ENCODE results near the gene HSPBP1. TPM values are rescaled to one million over a fixed set of nuclear protein-coding genes. Genes with fewer than 3 reads are reported as not detected.

HSPBP1 gene
- total RNA-seq, 1 experiment from 2014 or later, result 83.4 TPM

GRCh38 chr19:55223291-55224037 is 56.4 kb downstream of the HSPBP1 start:
- DNase-seq (ENCODE audit: low spot score), result no peak
- ChIA-PET CTCF (no interaction called here), POLR2A (ENCODE audit: low non-redundant PET) (no interaction called here)
- no TSS peak for BruUV-seq (replicated peaks)
- no peak for TF ChIP-seq EZH2 (IDR thresholded peaks at IDR 0.05; ENCODE audit: borderline replicate concordance, low read depth, low read length, poor library complexity, severe bottlenecking)
- TF ChIP-seq, protein P1, sequence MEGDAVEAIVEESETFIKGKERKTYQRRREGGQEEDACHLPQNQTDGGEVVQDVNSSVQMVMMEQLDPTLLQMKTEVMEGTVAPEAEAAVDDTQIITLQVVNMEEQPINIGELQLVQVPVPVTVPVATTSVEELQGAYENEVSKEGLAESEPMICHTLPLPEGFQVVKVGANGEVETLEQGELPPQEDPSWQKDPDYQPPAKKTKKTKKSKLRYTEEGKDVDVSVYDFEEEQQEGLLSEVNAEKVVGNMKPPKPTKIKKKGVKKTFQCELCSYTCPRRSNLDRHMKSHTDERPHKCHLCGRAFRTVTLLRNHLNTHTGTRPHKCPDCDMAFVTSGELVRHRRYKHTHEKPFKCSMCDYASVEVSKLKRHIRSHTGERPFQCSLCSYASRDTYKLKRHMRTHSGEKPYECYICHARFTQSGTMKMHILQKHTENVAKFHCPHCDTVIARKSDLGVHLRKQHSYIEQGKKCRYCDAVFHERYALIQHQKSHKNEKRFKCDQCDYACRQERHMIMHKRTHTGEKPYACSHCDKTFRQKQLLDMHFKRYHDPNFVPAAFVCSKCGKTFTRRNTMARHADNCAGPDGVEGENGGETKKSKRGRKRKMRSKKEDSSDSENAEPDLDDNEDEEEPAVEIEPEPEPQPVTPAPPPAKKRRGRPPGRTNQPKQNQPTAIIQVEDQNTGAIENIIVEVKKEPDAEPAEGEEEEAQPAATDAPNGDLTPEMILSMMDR (conservative IDR thresholded peaks at IDR 0.05; ENCODE audit: low read depth, low read length), result no peak
- intact Hi-C loops (cut with micrococcal nuclease; ENCODE audit: unreplicated experiment), result no loop called here
- H3K4me1 ChIP-seq (ENCODE audit: insufficient read depth, low read length, poor library complexity, severe bottlenecking), result no peaks in the 10 kb centered on the region
- H3K27me3 ChIP-seq (replicated peaks; ENCODE audit: insufficient read depth, low read depth, low read length, poor library complexity), result no peaks in the 10 kb centered on the region
- H3K9me3 ChIP-seq (ENCODE audit: low read depth, low read length, poor library complexity, severe bottlenecking), result no peaks in the 10 kb centered on the region
- no peak overlapping the region for H3K4me3 ChIP-seq (ENCODE audit: low read depth, low read length, poor library complexity, severe bottlenecking)
- H3K36me3 ChIP-seq (ENCODE audit: insufficient read depth, low read length, poor library complexity, severe bottlenecking), result no peaks in the 10 kb centered on the region
- no peak overlapping the region for H3K27ac ChIP-seq (ENCODE audit: low read depth, low read length, poor library complexity, severe bottlenecking)

DNA sequence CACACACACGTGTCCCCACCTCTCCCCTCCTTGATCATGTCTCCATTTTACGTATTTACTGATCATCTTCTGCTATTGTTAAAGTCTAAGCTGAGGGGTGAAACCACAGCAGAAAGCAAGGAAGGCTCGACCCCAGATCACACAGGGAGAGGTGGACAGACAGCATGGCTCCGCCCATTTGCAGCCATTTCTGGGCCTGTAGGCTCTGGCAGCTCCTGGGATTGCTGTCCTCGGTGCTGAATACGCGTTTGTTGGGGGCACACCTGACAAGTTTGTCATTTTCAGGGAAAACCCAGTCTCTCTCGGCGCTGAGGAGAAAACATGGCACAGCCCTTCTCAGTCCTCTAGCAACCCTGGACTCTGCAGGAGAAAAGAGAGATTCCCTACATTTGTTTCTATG is 59.4 kb downstream of the HSPBP1 start:
- no peak for DNase-seq (ENCODE audit: low spot score)
- intact Hi-C loops (cut with micrococcal nuclease; ENCODE audit: unreplicated experiment), result no loop called here
- Histone ChIP-seq H3K27ac (ENCODE audit: low read depth, low read length, poor library complexity, severe bottlenecking) (no peak overlapping the region), H3K4me1 (ENCODE audit: insufficient read depth, low read length, poor library complexity, severe bottlenecking) (peaks cover 3% of the 10 kb centered on the region), H3K36me3 (ENCODE audit: insufficient read depth, low read length, poor library complexity, severe bottlenecking) (no peaks in the 10 kb centered on the region), H3K4me3 (ENCODE audit: low read depth, low read length, poor library complexity, severe bottlenecking) (no peak overlapping the region), H3K9me3 (ENCODE audit: low read depth, low read length, poor library complexity, severe bottlenecking) (no peaks in the 10 kb centered on the region), H3K27me3 (replicated peaks; ENCODE audit: insufficient read depth, low read depth, low read length, poor library complexity) (no peaks in the 10 kb centered on the region)
- no peak for TF ChIP-seq EZH2 (IDR thresholded peaks at IDR 0.05; ENCODE audit: borderline replicate concordance, low read depth, low read length, poor library complexity, severe bottlenecking)
- TF ChIP-seq, protein P1 (conservative IDR thresholded peaks at IDR 0.05; ENCODE audit: low read depth, low read length), result no peak
- CTCF ChIA-PET, result no interaction called here
- POLR2A ChIA-PET (ENCODE audit: low non-redundant PET), result no interaction called here
- BruUV-seq (replicated peaks), result no TSS peak

DNA sequence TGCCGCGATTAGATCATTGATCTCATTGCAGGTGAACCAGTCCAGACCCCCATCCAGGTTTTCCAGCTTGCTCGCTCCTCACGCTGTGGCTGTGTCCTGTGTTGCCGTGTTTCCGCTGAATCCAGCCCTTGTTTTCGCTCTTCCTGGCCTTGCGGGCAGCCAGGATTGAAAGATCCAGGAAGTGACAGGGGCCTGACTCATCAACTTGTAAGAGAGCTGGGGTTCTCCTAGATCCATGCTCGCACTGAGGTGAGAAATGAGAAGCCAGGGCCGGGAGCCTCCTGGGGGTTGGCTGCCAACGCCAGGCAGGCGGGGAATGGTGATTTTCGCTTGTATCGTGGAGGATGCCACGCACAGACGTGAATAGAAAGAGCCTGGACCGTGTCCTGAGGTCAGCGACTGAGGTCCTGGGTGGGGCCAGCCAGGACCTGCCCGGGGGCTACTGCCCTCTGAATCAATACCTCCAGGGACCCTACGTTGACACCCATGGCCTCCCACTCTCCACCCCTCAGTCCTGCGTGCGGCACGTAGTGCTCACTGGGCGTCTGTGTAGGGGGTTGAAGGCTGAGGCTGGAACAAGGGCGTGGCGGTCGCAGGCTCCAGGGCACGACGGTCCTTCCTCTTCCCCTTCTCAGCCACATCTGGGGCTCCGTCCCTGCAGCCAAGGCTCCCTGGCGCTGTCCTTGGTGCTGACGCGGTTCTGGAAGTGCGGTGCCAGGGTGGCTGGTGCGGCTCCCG is 63.3 kb downstream of the HSPBP1 start:
- H3K9me3 ChIP-seq (ENCODE audit: low read depth, low read length, poor library complexity, severe bottlenecking), result no peaks in the 10 kb centered on the region
- ChIA-PET CTCF (interaction anchor here (0.7 to 1.0 kb wide), 2 partner anchors 76 to 85 kb away, joined by 3 to 4 read pairs; no protein-coding TSS in a partner anchor), POLR2A (ENCODE audit: low non-redundant PET) (interaction anchor here (0.8 kb wide), 1 partner anchor 62 kb away, joined by 3 read pairs; no protein-coding TSS in a partner anchor)
- H3K4me1 ChIP-seq (ENCODE audit: insufficient read depth, low read length, poor library complexity, severe bottlenecking), result peaks cover 3% of the 10 kb centered on the region
- H3K27me3 ChIP-seq (replicated peaks; ENCODE audit: insufficient read depth, low read depth, low read length, poor library complexity), result no peaks in the 10 kb centered on the region
- intact Hi-C loops (cut with micrococcal nuclease; ENCODE audit: unreplicated experiment), result loop anchor here (1.0 to 5.0 kb wide), 2 partner anchors 39 to 43 kb away; partner anchors contain the start of gene PPP6R1
- H3K36me3 ChIP-seq (ENCODE audit: insufficient read depth, low read length, poor library complexity, severe bottlenecking), result no peaks in the 10 kb centered on the region
- H3K27ac ChIP-seq (ENCODE audit: low read depth, low read length, poor library complexity, severe bottlenecking), result peak overlapping the region; percentile 98
- BruUV-seq (replicated peaks), result TSS peak; percentile 55
- DNase-seq (ENCODE audit: low spot score), result peak; percentile 98
- TF ChIP-seq, protein P1 (conservative IDR thresholded peaks at IDR 0.05; ENCODE audit: low read depth, low read length), result no peak
- TF ChIP-seq EZH2 (IDR thresholded peaks at IDR 0.05; ENCODE audit: borderline replicate concordance, low read depth, low read length, poor library complexity, severe bottlenecking), result no peak
- peak overlapping the region; percentile 66 for H3K4me3 ChIP-seq (ENCODE audit: low read depth, low read length, poor library complexity, severe bottlenecking)

Measured in A673 (cell line).